ENCODE data around the gene LYST. TPM values are rescaled to one million over a fixed set of nuclear protein-coding genes. Genes with fewer than 3 reads are reported as not detected.

The LYST gene
- total and polyA plus RNA-seq, 2 of the 4 experiments (the other 2 are of a cell fraction): 2.2 to 7.2 TPM

- Histone ChIP-seq H3K14ac (replicated peaks; ENCODE audit: low read depth, low read length) (no peak overlapping the region), H3K9me3 (ENCODE audit: control insufficient read depth, insufficient read depth, low read length) (no peaks in the 10 kb centered on the region), H3K4me3 (ENCODE audit: insufficient read depth, low read depth, low read length) (no peak overlapping the region), H3K56ac (ENCODE audit: extremely low read depth, insufficient read depth, low read length) (no peak overlapping the region), H3K9ac (ENCODE audit: low read depth, low read length) (no peak overlapping the region), H4K5ac (ENCODE audit: low read depth, low read length) (no peak overlapping the region), H2BK120ac (ENCODE audit: low read depth, low read length) (no peak overlapping the region), H3K27ac (ENCODE audit: insufficient read depth, low read length) (no peak overlapping the region), H2AK9ac (replicated peaks; ENCODE audit: low read depth, low read length, poor library complexity) (no peak overlapping the region), H4K91ac (ENCODE audit: insufficient read depth, low read depth, low read length) (no peak overlapping the region), H3K36me3 (ENCODE audit: control insufficient read depth, insufficient read depth, low read length) (no peaks in the 10 kb centered on the region), H3K79me1 (ENCODE audit: low read depth in 1 of 2, low read length in 2 of 2) (no peaks in the 10 kb centered on the region; a peak in 1 of 4 replicates), H2AFZ (replicated peaks; ENCODE audit: low read length, poor library complexity) (no peak overlapping the region), H2BK5ac (ENCODE audit: low read depth, low read length, poor library complexity, severe bottlenecking) (no peak overlapping the region), H4K20me1 (ENCODE audit: insufficient read depth, low read length) (no peaks in the 10 kb centered on the region), H3K4ac (ENCODE audit: low read depth, low read length) (no peak overlapping the region), H4K8ac (ENCODE audit: low read depth in 2 of 2, low read length in 2 of 2) (no peak overlapping the region), H3K18ac (ENCODE audit: low read depth, low read length) (no peak overlapping the region), H3K23ac (ENCODE audit: low read depth, low read length) (no peak overlapping the region), H2AK5ac (ENCODE audit: low read depth, low read length) (no peak overlapping the region), H3K4me2 (ENCODE audit: low read depth, low read length) (no peak overlapping the region), H3K27me3 (ENCODE audit: control insufficient read depth, insufficient read depth, low read length) (no peaks in the 10 kb centered on the region), H3K9me1 (ENCODE audit: insufficient read depth, low read length) (0 out of 2 replicates have a peak, but pooled peaks cover 3% of the 10 kb centered on the region), H2BK15ac (ENCODE audit: low read depth, low read length) (no peak overlapping the region), H3K4me1 (ENCODE audit: control insufficient read depth, insufficient read depth, low read length) (peaks cover 6% of the 10 kb centered on the region), H2BK20ac (ENCODE audit: low read depth, low read length) (no peak overlapping the region)
- dilution Hi-C loops (cut with HindIII; ENCODE audit: low sequenced_read_pairs, unreplicated experiment) (no loop called here), intact Hi-C loops (cut with micrococcal nuclease) (no loop called here), in situ Hi-C loops (cut with MboI; ENCODE audit: low sequenced_read_pairs) (no loop called here)
- DNase-seq (no peak), ATAC-seq (ENCODE audit: low read depth) (no peak)
- no CpG with 5 or more reads among the region's 1 CpG for WGBS, 2 experiments (ENCODE audit: extremely low coverage in 2 of 2, insufficient read length in 1 of 2)
- TF ChIP-seq MXI1 (IDR thresholded peaks at IDR 0.05; ENCODE audit: borderline replicate concordance, low read depth, low read length): no peak
- TF ChIP-seq NFE2L2 (IDR thresholded peaks at IDR 0.05; ENCODE audit: low read depth, low read length): no peak
- TF ChIP-seq CHD1 (IDR thresholded peaks at IDR 0.05; ENCODE audit: low read depth, low read length): no peak
- TF ChIP-seq RAD21 (IDR thresholded peaks at IDR 0.05; ENCODE audit: low read length): no peak
- TF ChIP-seq MAFK (IDR thresholded peaks at IDR 0.05; ENCODE audit: low read depth, low read length): no peak
- no peak for TF ChIP-seq USF2 (IDR thresholded peaks at IDR 0.05; ENCODE audit: low read depth, low read length)
- TF ChIP-seq RCOR1 (IDR thresholded peaks at IDR 0.05; ENCODE audit: insufficient replicate concordance, low read length): no peak
- TF ChIP-seq ELK1 (IDR thresholded peaks at IDR 0.05; ENCODE audit: borderline replicate concordance, low read depth, low read length): no peak
- TF ChIP-seq CTCF (conservative IDR thresholded peaks at IDR 0.05; ENCODE audit: low read depth, low read length): no peak
- no peak for TF ChIP-seq BHLHE40 (IDR thresholded peaks at IDR 0.05; ENCODE audit: low read depth, low read length)
- no peak for TF ChIP-seq RFX5 (IDR thresholded peaks at IDR 0.05; ENCODE audit: low read depth, low read length)
- ChIA-PET CTCF (no interaction called here), POLR2A (ENCODE audit: unreplicated experiment) (no interaction called here)
- no TSS peak for BruUV-seq (replicated peaks)
Measured at GRCh38 chr1:235825229-235825628, 41.5 kb downstream of the LYST start.

Measured in IMR-90 (cell line).